Esophagus mucosa (tissue), 1 donor: ENCODE data around the gene CORT. TPM values are rescaled to one million over a fixed set of nuclear protein-coding genes. Genes with fewer than 3 reads are reported as not detected.
A peak's percentile ranks its signal among the peaks of the same experiment; 100 is the strongest.
"Not testable (repeated sequence)": the region's sequence is repeated elsewhere in the genome, so short reads cannot be mapped to it uniquely, and the experiment has no call there.

Experiments
- ATAC-seq: fragments of 200-7000 bp; cut with Tn5 transposase; one replicate; pipeline ENCODE4 v1.9.1; 2020
- total RNA-seq: library from RNA; stranded (reverse); gene quantifications from one replicate; pipeline ENCODE4 v1.2.4, GENCODE V29; 2023
- donor health status: DM: yes; HTN: yes; CAD: no.

CORT gene
- total RNA-seq, 1 donor from 2014 or later, result 0.28 TPM

GRCh38 chr1:10438677-10439163 is 11.1 kb upstream of the CORT start:
- no peak for ATAC-seq

- no peak for ATAC-seq
Observed at GRCh38 chr1:10440305-10440704, 9.5 kb upstream of the CORT start.

GRCh38 chr1:10440794-10441193 is 9.0 kb upstream of the CORT start:
- ATAC-seq, result no peak

- peak; percentile 11 for ATAC-seq
Observed at GRCh38 chr1:10444248-10444647, 5.6 kb upstream of the CORT start.

GRCh38 chr1:10444795-10445397 is 4.9 kb upstream of the CORT start:
- peak; percentile 56 for ATAC-seq

- no peak for ATAC-seq
Observed at GRCh38 chr1:10446790-10447422, 2.9 kb upstream of the CORT start.

- ATAC-seq, result peak; percentile 10
Observed at GRCh38 chr1:10450156-10450814, 454 bp downstream of the CORT start.

- no peak for ATAC-seq
Observed at GRCh38 chr1:10450836-10451235, 1.0 kb downstream of the CORT start.

GRCh38 chr1:10451287-10451686 is 1.5 kb downstream of the CORT start:
- ATAC-seq, result no peak

GRCh38 chr1:10456048-10456447 is 6.2 kb downstream of the CORT start:
- no peak for ATAC-seq

- peak; percentile 54 for ATAC-seq
Observed at GRCh38 chr1:10456661-10457060, 6.8 kb downstream of the CORT start.

GRCh38 chr1:10457462-10457861 is 7.6 kb downstream of the CORT start:
- ATAC-seq, result not testable (repeated sequence)

- no peak for ATAC-seq
Observed at GRCh38 chr1:10457875-10458274, 8.0 kb downstream of the CORT start.

- ATAC-seq, result peak; percentile 93
Observed at GRCh38 chr1:10459184-10459583, 9.4 kb downstream of the CORT start.

GRCh38 chr1:10467078-10467477 is 17.2 kb downstream of the CORT start:
- no peak for ATAC-seq

GRCh38 chr1:10470043-10470442 is 20.2 kb downstream of the CORT start:
- no peak for ATAC-seq

- ATAC-seq, result peak; percentile 44
Observed at GRCh38 chr1:10471411-10472219, 21.8 kb downstream of the CORT start.

- ATAC-seq, result peak; percentile 88
Observed at GRCh38 chr1:10472220-10473144, 22.7 kb downstream of the CORT start, which contains the start of gene DFFA. TSS of gene DFFA (minus strand) at chr1:10472529. CDS start at chr1:10472458, 71 bp downstream.

- no peak for ATAC-seq
Observed at GRCh38 chr1:10473145-10473765, 23.4 kb downstream of the CORT start.

- ATAC-seq, result not testable (repeated sequence)
Observed at GRCh38 chr1:10474309-10474612, 24.4 kb downstream of the CORT start.
